Activated T-cell treated with anti-CD3 and anti-CD28 coated beads, Interleukin-2, amount 50 U/mL, for 48 hours (primary cell): ENCODE data around the gene UPP2.

ENCODE experiments used
- DNase-seq, 2 experiments: peaks; one replicate each; pipeline ENCODE4 v3.0.0-alpha.2; 2020

The UPP2 gene

DNA sequence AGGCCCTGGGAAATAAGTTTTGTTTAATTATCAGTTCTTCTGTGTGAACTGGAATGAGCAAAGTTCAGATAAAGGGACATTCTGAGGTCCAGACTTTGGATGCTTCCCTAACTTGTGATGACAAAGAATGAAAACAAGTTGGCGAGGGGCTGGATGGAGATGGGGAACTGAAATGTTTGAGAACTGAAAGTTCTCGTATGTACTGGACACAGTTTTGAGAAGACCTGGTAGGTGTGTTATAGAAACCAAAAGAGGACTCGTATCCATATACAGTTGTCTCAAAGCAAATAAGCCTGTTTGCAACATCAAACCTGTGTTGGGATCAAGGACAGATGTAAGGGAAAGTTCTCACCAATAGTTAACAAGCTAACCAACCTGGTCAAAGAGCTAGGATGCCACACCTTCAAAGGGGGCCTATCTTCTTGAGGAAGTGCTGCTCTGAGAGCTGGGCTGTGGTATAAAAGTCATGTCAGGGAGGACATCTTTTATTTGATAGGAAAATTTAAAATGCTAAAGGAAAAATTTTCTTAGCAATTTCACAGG, at the start of gene UPP2:
Gene UPP2 (plus strand): TSS at position 493 of the 543 bp plus-strand sequence. CDS start 188 bp downstream, outside the sequence.
- DNase-seq: no peak

DNA sequence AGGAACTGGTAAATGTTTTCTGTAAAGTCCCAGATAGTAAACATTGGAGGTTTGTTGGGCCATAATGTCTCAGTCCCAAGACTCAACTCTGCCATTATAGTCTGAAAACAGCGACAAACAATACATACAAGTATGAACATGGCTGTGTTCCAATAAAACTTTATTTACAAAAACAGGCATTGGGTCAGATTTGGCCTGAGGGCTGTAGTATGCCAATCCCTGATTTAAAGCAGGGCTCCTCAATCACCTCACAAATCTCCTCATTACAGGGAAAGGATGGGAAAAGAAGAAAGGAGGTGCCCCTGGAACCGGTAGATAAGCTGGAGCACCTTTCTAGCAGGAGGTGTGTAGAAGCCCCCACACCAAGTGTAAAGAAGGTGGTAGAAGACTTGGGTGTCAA, 48.9 kb upstream of the UPP2 start:
- no peak for DNase-seq

DNA sequence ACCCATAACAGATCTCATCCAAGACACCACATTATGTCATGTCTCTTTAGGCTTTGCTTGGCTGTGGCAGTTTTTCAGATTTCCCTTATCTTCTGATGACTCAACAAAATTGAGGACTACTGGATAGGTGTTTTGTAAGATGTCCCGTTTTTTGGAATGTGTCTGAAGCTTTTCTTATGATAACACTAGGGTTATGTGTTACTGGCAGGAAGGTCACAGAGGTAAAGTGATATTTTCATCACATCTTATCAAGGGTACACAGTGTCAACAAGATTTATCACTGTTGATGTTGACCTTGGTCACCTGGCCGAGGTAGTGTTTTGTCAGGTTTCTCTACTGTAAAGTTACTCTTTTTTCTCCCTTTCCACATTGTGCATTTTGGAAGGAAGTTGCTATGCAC, 44.8 kb upstream of the UPP2 start:
- DNase-seq: no peak

DNA sequence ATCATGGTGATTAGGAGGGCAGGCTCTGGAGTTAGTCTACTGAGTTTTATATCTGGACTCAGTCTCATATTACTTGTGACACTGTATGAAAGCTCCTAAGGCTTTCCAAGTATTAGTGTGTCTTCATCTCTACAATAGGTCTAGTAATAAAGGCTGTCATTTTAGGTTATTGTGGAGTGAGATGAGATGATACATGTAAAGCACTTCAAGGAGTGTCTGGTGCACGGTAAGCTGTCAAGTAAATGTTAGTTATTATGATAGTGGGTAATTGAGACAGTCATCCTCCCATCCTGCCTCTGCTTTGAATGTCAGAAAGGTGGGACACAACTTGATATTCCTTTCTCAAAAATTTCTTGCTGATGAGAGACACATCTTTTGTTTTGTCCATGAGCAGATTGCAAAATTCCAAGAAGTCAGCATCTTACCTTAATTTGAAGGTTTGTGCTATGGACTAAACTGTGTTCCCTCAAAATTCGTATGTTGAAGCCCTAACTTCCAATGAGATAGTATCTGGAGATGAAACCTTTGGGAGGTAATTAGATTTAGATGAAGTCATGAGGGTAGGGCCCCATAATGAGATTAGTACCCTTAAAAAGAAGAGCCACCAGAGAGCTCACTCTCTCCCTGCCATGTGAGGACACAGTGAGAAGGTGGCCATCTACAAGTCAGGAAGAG, 41.4 kb upstream of the UPP2 start:
- DNase-seq: no peak

DNA sequence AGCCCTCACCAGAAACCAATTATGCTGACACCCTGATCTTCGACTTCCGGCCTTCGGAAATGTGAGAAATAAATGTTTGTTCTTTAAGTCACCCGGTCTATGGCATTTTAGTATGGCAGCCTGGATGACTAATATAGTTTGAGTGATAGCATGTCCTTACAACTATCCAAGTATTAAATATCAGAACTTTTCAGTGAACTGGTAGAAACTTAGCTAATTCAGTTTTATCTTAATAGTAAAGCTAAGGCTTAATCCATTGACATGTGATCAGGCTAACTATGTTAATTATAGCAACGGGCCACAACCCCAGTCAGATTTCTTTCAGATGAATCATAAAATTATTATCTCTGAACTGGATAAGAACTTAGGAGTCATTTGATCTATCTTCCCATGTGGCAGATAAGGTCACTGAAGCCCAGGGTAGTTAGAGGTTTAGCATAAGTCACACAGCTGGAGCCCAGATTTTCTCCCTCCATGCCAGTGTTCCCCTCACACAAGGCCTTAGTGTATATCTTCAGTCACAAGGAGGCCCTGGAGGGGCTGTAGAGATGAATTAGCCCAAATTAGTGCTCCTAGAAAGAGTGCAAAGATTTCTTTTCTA, 40.7 kb upstream of the UPP2 start:
- DNase-seq: no peak

DNA sequence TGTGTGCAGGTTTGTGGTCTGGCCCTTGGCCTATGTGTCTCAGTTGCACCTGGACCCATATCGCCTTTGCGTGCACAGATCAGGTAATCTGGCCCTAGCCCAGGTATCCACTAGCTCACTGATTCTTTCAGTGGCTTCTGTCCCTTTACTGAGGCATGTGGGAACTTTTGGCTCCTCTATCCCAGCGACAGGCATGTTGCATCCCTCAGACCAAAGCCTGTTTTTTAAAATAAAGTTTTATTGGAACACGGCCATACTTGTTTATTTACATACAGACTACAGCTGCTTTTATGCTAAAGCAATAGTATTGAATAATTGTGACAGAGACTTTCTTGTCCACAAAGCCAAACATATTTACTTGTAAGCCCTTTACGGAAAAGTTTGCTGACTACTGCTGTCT, 39.9 kb upstream of the UPP2 start:
- DNase-seq: no peak

DNA sequence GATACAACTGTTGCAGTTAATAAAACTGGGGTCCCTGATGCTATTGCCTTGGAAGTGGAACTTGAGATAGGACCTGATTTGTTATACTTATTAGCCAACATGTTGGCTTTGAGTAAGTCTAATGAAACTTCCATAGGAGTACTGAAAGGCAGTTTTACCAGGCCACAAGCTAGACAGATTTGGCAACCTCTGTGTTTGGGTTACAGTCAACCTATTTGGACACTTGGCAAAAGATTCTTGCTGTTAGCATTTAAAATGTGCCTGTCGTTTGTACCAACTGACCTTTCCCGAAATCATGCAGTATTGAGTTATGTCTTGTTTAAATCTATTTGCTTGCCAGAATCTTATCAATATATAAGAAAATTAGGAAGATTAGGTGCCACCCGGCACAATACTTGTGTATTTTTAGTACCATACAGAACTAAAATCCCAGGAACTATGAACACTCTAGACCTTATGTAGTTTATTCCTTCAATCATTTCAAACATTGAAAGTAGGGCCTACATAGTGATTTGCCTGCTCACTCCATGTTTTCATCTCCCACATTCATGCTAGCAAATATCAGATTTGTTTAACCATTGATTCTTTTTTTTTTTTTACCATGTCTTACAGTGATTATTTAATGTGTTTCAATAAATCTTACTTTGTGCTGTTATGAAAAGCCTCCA, 35.5 kb upstream of the UPP2 start:
- no peak for DNase-seq

DNA sequence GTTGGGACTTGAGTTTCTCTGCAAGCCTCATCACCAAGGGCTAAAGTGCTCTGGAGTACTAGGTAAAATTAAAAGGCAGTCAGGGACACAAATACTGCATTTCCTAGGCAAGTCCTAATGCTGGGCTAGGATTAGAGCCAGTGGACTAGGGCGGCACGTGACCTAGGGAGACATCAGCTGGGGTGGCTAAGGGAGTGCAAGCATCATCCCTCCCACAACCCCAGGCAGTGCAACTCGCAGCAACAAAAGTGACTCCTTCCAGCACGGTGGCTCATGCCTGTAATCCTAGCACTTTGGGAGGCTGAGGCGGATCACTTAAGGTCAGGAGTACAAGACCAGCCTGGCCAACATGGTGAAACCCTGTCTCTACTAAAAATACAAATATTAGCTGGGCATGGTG, 30.7 kb upstream of the UPP2 start:
- no peak for DNase-seq

DNA sequence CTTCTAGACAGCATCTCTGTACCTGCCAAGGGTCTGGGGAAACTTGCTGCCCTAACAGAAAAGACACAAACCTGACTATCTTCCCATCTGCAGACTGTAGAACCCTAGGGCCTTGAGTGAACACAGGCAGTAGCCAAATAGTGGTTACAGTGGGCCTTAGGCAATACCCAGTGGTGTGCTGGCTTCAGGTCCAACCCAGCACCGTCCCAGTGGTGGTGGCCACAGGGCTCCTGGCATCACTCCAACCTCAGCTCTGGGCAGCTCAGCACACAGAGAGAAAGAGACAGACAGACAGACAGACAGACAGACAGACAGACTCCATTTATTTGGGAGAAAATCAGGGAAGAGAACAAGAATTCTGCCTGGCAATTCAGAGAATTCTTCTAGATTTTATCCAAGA, 29.3 kb upstream of the UPP2 start:
- no peak for DNase-seq

DNA sequence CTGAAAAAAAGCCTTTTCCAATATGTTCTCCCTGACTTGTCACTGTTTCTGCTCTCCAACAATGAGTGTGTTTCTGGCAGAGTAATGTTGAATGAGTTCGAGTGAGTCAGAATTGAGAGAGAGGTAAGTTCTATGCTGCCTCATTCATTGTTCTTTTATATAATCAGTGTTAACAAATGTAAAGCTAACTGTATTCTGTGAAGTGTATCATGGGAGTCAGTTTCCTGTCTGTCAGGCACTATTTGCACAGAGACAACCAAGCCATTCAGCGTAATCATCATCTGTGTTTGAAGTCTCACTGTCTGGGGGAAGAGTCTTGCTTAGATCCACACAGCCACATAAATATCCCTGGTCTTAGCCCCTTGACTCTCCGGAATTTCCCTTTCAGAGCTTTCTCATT, 22.0 kb upstream of the UPP2 start:
- DNase-seq: no peak

DNA sequence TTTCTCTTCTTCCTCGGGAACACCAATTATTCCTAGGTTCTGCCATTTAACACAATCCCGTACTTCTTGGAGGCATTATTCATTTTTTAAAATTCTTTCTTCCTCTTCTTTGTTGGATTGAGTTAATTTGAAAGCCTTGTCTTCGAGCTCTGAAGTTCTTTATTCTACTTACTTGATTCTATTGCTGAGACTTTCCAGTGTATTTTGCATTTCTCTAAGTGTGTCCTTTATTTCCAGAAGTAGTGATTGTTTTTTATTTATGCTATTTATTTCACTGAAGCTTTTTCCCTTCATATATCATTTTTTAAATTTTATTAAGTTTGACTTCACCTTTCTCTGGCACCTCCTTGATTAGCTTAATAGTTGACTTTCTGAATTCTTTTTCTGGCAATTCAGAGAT, 13.6 kb upstream of the UPP2 start:
- DNase-seq: no peak

DNA sequence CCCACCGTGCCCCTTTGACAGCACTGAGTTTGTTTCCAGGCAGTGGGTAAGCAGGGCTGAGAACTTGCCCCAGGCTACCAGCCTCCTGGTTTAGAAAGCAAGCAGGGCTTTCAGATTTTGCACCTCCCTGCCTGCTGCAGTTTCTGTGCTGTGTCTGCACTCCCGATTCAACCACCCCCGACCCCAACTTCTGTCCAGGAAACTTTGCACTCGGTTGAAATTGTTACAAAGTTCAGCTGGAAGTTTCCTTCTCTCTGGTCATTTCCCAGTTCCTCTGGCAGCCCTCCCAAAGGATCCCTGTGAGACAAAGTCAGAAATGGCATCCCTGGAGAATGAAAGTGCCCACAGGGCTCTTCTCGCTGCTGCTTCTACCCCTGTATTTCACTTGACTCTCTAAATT, 12.4 kb upstream of the UPP2 start:
- DNase-seq: no peak

DNA sequence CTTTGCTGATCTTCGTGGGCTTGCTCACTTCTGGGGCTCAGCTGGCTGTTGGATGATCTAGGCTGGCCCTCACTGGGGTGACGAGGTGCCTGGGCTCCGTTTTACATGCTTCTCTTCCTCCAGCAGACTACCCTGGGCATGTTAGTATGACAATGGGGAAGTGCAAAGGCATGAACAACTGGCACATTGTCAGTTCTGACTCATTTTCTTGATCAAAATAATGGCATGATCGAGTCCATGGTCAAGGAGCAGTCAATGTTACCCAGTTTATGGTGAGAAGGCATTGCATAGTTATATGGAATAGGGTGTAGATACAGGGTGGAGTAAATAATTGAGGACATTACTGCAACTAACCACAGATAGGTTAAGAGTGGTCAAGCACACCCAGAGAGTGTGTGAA, 10.0 kb upstream of the UPP2 start:
- DNase-seq: no peak

DNA sequence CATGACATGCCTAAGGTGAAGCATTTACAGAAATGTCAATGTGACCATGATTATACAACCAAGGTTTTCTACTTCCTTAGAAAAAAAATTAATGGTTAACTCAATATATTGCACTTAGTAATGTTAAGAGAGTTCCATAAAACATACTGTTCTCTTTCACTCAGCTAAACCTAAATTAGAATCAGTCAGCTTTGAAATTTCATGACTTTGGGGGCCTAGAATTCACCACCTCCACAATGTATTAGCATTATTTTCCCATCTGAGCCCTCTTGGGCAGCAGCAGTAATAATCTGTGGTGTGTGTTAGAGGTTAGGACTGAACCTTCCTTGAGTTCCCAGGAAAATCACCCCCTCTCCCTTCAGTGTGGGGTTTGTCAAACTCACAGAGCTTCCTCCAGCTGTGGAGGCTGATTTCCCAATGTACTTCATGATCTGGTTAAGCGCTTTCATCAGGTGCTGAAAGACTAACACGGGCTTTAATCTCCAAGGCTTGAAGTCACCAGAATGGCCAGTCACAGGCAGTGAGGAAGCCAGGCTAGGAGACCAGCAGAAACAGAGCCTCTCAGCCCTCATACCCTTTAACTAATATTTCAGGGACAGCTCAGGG, 7.1 kb upstream of the UPP2 start:
- DNase-seq: no peak

DNA sequence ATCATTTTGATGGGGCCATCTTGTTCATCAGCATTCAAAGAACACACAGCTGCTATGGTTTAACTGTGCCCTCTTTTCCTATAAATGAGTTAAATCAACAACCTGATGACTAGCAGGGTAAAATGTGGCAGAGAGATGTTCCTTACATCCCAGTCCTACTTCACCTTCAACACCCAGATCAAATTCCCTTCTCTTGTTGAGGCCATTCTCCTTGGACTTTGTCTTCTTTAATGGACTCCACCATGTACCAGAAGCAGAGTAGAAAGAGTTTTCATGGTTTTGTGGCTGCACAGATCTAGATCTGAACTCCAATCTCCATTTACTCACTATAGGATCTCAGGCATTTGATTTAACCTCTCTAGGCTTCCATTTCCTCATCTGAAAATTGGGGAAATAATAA, 6.4 kb upstream of the UPP2 start:
- no peak for DNase-seq

DNA sequence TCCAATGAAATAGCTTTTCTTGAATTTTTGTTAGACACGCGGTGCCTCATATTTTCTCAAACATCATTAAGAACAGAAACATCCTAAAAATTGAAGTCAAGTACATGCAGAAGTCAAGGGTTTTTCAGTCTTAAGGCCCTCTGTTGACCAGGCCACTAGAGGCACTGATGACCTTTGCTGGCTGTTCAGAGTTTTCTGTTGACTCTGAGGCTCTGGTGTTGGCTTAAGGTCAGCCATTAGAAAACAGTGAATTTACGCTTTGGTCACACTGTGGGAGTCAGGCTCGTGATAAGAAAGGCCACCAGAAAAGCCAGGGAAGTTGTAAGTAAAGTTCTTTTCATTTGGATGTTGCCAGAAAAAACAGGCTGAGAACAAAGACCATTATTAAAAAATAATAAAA, 5.8 kb upstream of the UPP2 start:
- DNase-seq: no peak

DNA sequence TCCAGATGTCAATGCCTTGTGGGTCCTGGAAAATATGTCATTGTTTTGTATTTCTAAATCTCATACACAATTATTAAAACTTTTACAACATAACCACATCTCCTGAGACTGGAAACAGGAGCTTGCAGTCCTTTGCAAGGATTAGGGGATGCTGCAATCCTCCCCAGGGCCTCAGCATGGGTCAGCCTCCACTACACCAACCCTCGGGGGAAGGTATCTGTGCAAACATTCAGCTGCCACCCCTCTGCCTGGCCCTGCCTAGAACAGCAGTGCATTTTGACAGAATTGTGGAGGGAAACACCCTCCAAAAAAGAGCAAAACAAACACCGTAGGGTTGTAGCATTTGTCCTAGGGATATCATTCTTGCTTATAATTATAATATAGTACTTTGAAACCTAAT, 4.2 kb upstream of the UPP2 start:
- no peak for DNase-seq

DNA sequence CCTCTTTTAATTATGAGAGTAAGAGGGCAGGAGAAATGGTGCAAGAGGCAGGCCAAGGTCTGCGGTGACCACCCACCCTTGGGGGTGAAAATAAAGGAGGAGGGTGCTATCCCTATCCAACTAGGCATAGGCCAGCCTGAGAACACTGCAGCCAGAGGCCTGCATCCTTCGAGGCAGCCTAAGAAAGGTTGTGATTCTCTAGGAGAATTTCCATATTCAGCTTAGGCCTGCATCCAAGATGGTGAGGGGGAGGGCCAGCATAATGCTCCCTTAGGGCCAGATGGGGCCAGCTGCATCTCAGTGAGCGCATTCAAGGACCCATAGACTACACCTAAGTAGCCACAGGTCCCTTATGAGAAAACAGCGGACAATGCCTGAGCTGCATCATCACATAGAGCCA, 3.5 kb upstream of the UPP2 start:
- no peak for DNase-seq

DNA sequence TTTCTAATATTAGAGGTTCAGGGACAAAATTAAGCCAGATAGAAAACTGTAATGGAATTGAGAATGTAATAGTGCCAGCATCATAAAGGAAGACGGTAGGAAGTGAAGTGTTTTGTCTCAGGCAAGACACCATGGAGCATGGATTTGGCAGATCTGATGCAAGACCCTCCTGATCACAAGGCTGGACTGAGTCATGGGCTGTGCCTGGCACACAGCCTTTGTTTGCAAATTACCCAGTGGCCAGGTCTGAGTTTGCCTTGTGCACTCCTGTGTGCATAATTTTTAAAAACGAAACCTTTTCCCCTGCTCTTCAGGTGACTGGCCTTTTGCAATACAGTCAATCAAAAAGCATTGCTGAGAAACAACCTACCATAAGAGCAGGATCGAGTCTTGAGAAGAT, 2.0 kb upstream of the UPP2 start:
- DNase-seq: no peak

DNA sequence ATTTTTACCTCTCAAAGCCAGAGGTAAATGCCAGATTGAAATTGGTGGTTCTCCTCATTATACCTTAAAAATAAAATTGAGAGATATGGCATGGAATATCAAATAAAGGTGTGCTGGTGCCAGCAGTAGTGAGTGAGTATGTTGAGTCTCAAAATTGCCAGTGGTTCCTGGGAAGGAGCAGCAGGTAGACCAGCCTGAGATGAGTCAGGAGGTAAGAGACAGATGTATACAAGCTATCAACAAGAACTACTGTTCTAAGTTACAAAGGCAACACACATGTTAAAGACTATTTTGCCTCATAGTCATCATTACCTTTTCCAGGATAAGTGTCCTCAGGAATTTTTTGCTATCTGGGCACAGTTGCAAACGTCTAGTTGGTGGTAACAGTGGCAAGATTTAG, 1.3 kb upstream of the UPP2 start:
- no peak for DNase-seq

DNA sequence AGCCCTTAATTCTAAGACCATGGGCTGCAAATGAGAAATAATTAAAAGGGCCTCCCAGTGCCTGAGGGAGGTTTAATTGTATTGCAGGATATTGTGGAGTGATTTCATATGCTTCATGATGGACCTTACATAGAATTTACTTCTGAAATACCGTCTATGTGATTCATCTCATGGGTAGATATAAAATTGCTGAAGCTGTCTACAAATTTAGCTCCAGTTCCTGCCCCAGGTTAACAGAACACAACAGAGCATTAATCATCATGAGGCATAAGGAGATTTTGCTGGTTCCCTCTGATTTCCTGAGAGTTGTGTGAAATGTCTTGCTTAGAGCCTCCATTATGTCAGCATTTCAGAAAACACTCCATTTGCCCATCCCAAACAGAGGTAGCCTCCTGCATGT, 770 bp downstream of the UPP2 start:
- DNase-seq: no peak

DNA sequence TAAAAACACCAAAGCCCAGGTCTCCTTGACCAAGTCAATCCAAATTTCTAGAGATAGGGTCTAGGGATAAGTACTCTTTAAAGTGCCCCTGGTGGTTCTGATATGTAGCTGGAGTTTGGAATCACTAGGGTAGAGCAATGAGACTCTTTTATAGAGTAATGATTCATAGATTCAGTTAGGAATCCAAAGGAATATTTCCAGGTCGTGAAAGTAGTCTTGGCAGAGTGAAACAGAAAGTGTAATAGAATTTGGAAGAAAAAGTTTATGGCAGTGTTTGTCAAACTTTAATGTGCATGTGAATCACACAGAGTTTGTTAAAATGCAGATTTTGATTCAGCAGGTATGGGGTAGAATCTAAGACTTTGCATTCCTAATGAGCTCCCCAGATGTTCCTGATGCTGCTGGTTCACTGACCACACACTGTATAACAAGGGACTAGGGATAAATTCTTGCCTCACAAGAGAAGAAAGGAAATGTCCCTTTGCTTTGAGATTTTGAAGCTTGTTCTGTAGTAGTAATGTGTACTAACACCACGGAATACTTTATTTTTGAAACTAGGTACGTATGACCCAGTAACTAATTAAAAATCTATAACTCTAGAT, 1.8 kb downstream of the UPP2 start:
- DNase-seq: no peak

DNA sequence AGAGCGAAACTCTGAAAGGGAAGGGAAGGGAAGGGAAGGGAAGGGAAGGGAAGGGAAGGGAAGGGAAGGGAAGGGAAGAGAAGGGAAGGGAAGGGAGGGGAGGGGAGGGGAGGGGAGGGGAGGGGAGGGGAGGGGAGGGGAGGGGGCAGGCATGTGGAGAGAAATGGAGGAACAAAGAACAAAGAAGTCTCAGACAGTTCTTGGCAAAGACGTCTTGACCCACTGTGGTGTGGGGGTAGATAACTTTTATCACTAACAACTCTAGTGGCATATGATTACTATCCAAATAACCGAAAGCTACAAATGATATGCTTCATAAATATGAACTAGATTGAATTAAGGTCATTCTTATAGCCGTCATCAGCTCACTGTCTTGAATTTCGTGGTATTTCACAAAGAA, 3.2 kb downstream of the UPP2 start:
- DNase-seq: no peak

DNA sequence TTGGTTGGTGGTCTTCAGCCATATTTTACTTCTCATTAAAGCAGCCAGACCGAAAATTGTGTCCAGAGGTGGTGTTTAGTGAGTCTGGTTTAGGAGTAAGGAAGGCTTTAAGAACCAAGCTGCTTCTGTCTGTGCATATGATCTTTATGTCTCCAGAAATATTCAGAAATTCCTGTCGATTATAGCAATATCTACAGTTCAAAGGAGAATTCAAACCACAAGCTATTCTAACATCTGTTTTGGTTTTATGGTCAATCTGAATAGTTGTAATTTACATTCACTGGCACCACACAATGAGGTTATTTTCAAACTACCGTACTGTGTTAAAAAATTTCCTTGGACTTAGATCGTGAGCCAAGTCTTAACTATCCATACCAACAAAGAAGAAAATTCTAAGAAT, 11.3 kb downstream of the UPP2 start:
- no peak for DNase-seq
